Measurements from ENCODE around the gene SNAPC4. TPM values are rescaled to one million over a fixed set of nuclear protein-coding genes. Genes with fewer than 3 reads are reported as not detected.

Gene SNAPC4
- total RNA-seq, 4 donors from 2014 or later = 5.9 to 9.9 (median 9.6) TPM

DNA sequence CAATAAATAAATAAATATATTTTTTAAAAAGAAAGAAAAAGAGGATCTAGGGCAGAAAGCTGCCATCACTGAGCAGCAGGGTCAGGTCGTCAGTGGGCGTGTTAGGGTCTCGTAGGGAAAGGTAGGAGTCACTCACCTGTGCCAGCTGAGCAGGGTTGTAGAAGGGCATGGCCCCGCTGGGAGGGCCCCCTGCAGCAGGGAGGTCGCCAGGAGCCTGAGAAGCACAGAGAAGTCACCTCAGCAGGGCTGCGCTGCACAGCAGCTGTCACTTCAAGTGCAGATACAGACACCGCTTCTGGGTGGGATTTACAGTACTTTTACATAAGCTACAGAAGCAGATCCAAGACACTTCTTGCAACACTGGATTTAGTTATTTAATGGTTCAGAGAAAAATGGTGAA lies 43.7 kb upstream of the SNAPC4 start:
- no peak for TF ChIP-seq POLR2A (IDR thresholded peaks at IDR 0.05)
- TF ChIP-seq, protein P1, sequence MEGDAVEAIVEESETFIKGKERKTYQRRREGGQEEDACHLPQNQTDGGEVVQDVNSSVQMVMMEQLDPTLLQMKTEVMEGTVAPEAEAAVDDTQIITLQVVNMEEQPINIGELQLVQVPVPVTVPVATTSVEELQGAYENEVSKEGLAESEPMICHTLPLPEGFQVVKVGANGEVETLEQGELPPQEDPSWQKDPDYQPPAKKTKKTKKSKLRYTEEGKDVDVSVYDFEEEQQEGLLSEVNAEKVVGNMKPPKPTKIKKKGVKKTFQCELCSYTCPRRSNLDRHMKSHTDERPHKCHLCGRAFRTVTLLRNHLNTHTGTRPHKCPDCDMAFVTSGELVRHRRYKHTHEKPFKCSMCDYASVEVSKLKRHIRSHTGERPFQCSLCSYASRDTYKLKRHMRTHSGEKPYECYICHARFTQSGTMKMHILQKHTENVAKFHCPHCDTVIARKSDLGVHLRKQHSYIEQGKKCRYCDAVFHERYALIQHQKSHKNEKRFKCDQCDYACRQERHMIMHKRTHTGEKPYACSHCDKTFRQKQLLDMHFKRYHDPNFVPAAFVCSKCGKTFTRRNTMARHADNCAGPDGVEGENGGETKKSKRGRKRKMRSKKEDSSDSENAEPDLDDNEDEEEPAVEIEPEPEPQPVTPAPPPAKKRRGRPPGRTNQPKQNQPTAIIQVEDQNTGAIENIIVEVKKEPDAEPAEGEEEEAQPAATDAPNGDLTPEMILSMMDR (IDR thresholded peaks at IDR 0.05) = no peak
- WGBS, 2 donors = 91% methylated on average over 7 of the region's 7 CpGs
- intact Hi-C loops (cut with DNase I; ENCODE audit: low total_unique reads) = no loop called here
- DNase-seq (ENCODE audit: low spot score in 2 of 2) = no peak
- no peak overlapping the region for H3K4me3 ChIP-seq (ENCODE audit: low read depth, poor library complexity, severe bottlenecking)

DNA sequence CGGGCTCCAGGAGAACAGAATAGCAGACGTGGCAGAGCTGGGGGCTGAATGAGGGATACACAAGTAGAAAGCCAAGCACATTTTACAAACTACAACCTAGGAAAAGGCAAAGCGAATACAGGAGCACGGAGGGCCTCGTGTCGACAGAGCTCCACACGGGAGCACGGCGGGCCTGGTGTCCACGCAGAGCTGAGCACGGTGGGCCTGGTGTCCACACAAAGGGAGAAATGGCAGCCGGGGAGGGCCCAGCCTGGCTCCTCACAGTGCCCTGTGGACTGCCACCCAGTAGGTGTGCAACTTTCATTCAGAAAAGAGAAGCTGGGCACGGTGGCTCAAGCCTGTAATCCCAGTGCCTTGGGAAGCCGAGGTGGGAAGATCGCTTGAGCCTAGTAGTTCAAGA lies 43.1 kb upstream of the SNAPC4 start:
- DNase-seq (ENCODE audit: low spot score in 2 of 2) = no peak
- intact Hi-C loops (cut with DNase I; ENCODE audit: low total_unique reads) = no loop called here
- no peak overlapping the region for H3K4me3 ChIP-seq (ENCODE audit: low read depth, poor library complexity, severe bottlenecking)
- 91 to 95% methylated on average over 15 of the region's 15 CpGs for WGBS, 2 donors
- TF ChIP-seq, protein P1 (IDR thresholded peaks at IDR 0.05) = no peak
- no peak for TF ChIP-seq POLR2A (IDR thresholded peaks at IDR 0.05)

- no peak overlapping the region for H3K4me3 ChIP-seq (ENCODE audit: low read depth, poor library complexity, severe bottlenecking)
- TF ChIP-seq, protein P1 (IDR thresholded peaks at IDR 0.05) = no peak
- TF ChIP-seq POLR2A (IDR thresholded peaks at IDR 0.05) = no peak
- no peak for DNase-seq (ENCODE audit: low spot score in 2 of 2)
- 72 to 76% methylated on average over 5 of the region's 5 CpGs for WGBS, 2 donors
- intact Hi-C loops (cut with DNase I; ENCODE audit: low total_unique reads) = no loop called here
Observed at GRCh38 chr9:136442265-136442664, 42.3 kb upstream of the SNAPC4 start.

GRCh38 chr9:136441681-136442245 lies 41.8 kb upstream of the SNAPC4 start:
- no peak for DNase-seq (ENCODE audit: low spot score in 2 of 2)
- WGBS, 2 donors = 74 to 78% methylated on average over 17 of the region's 17 CpGs
- TF ChIP-seq POLR2A (IDR thresholded peaks at IDR 0.05) = no peak
- TF ChIP-seq, protein P1 (IDR thresholded peaks at IDR 0.05) = no peak
- intact Hi-C loops (cut with DNase I; ENCODE audit: low total_unique reads) = no loop called here
- H3K4me3 ChIP-seq (ENCODE audit: low read depth, poor library complexity, severe bottlenecking) = no peak overlapping the region

DNA sequence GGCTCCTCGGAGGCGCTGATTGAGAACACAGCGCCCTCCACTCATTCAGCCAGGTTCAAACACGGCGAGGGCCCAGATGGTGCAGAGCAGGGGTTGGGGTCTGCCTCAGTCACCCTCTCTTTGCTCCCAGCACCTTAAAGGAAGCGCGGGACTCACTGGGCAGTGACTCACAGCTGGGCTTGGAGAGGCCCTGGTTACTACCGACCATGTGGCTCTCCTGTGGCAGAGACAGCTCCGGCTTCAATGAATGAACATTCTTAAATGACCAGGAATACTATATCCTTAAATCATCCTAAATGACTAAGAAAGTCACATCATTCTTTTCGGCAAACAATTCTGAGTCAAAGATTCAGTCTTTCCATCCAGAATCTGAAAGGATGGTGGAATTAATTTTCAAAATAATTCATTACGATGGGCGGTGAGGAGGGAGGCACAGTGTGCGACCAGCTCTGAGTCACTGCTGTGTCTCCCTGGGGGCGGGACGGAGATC lies 41.3 kb upstream of the SNAPC4 start:
- no peak for TF ChIP-seq POLR2A (IDR thresholded peaks at IDR 0.05)
- TF ChIP-seq, protein P1 (IDR thresholded peaks at IDR 0.05) = no peak
- intact Hi-C loops (cut with DNase I; ENCODE audit: low total_unique reads) = no loop called here
- WGBS, 2 donors = 88 to 90% methylated on average over 15 of the region's 15 CpGs
- H3K4me3 ChIP-seq (ENCODE audit: low read depth, poor library complexity, severe bottlenecking) = no peak overlapping the region
- no peak for DNase-seq (ENCODE audit: low spot score in 2 of 2)
